Ishikawa (cell line): ENCODE data around the gene USB1.

Source experiments
- CEBPB ChIP-seq: IDR thresholded peaks from 2 replicates; pipeline ENCODE4 v1.6.1; 2012
- CREB1 ChIP-seq: IDR thresholded peaks from 2 replicates; pipeline ENCODE4 v1.6.1; 2012; ENCODE audit warnings: low read depth
- EGR1 ChIP-seq: IDR thresholded peaks from 2 replicates; pipeline ENCODE4 v1.6.1; 2012
- EP300 ChIP-seq: IDR thresholded peaks from 2 replicates; pipeline ENCODE4 v1.6.1; 2012; ENCODE audit warnings: borderline replicate concordance
- FOXM1 ChIP-seq: IDR thresholded peaks from 2 replicates; pipeline ENCODE4 v1.6.1; 2012; ENCODE audit warnings: low read depth, borderline replicate concordance
- NFIC ChIP-seq: IDR thresholded peaks from 2 replicates; pipeline ENCODE4 v1.6.1; 2012
- RAD21 ChIP-seq: IDR thresholded peaks from 2 replicates; pipeline ENCODE4 v1.6.1; 2012; ENCODE audit warnings: low read depth
- REST ChIP-seq: IDR thresholded peaks from 2 replicates; pipeline ENCODE4 v1.6.1; 2012; ENCODE audit warnings: low read depth, mild to moderate bottlenecking
- TAF1 ChIP-seq: IDR thresholded peaks from 2 replicates; pipeline ENCODE4 v1.6.1; 2012; ENCODE audit warnings: low read depth, mild to moderate bottlenecking
- TCF12 ChIP-seq: IDR thresholded peaks from 2 replicates; pipeline ENCODE4 v1.6.1; 2012; ENCODE audit warnings: low read depth
- TEAD4 ChIP-seq: IDR thresholded peaks from 2 replicates; pipeline ENCODE4 v1.6.1; 2012
- YY1 ChIP-seq: IDR thresholded peaks from 2 replicates; pipeline ENCODE4 v1.6.1; 2012; ENCODE audit warnings: low read depth
- ZBTB7A ChIP-seq: IDR thresholded peaks from 2 replicates; pipeline ENCODE4 v1.6.1; 2012; ENCODE audit warnings: low read depth
- TF ChIP-seq, protein P1 (sequence below): IDR thresholded peaks from 2 replicates; pipeline ENCODE4 v1.6.1; 2012
- TF ChIP-seq, protein P2 (sequence below): IDR thresholded peaks from 2 replicates; pipeline ENCODE4 v1.6.1; 2012

USB1 gene

GRCh38 chr16:58027916-58028455, 26.8 kb downstream of the USB1 start:
- TF ChIP-seq TCF12: no peak
- no peak for TF ChIP-seq CREB1
- no peak for TF ChIP-seq EP300
- TF ChIP-seq FOXM1: no peak

- TF ChIP-seq ZBTB7A: no peak
- TF ChIP-seq TEAD4: no peak
- no peak for TF ChIP-seq NFIC
- TF ChIP-seq TAF1: no peak
- no peak for TF ChIP-seq CREB1
- TF ChIP-seq RAD21: no peak
- no peak for TF ChIP-seq EP300
- TF ChIP-seq EGR1: no peak
- TF ChIP-seq YY1: no peak
- no peak for TF ChIP-seq REST
- TF ChIP-seq CEBPB: no peak
- no peak for TF ChIP-seq TCF12
- no peak for TF ChIP-seq FOXM1
- TF ChIP-seq, protein P1, sequence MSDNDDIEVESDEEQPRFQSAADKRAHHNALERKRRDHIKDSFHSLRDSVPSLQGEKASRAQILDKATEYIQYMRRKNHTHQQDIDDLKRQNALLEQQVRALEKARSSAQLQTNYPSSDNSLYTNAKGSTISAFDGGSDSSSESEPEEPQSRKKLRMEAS: no peak
- TF ChIP-seq, protein P2, sequence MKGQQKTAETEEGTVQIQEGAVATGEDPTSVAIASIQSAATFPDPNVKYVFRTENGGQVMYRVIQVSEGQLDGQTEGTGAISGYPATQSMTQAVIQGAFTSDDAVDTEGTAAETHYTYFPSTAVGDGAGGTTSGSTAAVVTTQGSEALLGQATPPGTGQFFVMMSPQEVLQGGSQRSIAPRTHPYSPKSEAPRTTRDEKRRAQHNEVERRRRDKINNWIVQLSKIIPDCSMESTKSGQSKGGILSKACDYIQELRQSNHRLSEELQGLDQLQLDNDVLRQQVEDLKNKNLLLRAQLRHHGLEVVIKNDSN: no peak
Measured at GRCh38 chr16:58028541-58029070, 27.4 kb downstream of the USB1 start.

DNA sequence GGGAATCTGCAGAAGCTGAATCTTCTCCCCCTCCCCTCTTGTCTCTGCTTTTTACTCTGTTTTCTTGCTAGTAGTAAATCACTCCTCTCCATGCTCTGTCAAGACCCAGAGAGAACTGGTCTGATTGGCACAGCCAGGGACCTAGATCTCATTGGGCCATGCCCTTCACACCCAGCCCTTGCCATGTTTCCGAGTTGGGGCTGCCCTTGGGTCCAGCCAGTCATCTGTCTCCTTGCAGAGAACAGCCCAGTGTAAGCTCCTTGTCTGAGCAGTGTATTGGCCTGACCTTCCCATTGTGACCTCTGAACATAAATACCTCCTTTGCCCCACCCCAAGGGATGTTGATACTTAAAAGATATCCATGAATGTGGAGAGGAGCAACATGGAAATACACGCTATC, 28.2 kb downstream of the USB1 start:
- TF ChIP-seq, protein P2: no peak
- TF ChIP-seq ZBTB7A (no peak), RAD21 (no peak), CEBPB (no peak), NFIC (no peak), TCF12 (no peak)

DNA sequence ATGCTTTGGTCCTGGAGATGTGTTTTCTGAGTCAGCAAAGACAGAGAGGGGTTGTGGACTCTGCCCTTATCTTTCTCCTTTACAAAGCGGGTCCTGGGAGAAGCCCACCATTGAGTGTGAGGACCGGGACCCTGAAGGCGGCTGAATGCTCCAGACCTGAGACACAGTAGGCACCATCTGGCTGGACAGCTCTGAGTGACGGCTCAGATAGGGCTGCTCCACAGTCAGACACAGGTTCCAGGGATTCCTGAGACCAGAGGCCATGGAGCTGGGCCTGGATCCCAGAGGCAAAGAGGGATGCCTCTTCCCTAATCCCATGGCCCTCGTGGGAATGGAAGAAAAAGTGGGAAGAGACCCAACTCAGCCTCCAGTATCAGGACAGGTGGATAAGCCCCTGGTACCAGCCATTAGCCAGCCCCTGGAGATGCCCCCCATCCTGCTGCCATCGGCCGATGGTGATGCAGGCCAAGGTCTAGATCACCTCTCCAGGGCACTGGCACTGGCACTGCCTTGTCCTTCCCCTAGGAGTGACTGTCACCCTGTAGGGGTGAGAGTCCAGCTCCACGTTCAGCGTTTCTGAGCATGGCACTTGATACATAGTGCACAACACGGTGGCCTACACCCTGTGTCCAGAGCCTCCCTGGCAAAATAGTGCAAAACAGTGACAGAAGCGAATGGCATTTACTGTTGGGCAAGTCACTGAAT, 29.1 kb downstream of the USB1 start:
- TF ChIP-seq CEBPB: no peak
- TF ChIP-seq NFIC: no peak
- TF ChIP-seq EGR1: no peak
- no peak for TF ChIP-seq CREB1
- no peak for TF ChIP-seq EP300
- TF ChIP-seq ZBTB7A: no peak
- no peak for TF ChIP-seq RAD21
- no peak for TF ChIP-seq REST
- TF ChIP-seq TEAD4: no peak
- no peak for TF ChIP-seq TAF1
- TF ChIP-seq YY1: no peak
- TF ChIP-seq TCF12: no peak
- no peak for TF ChIP-seq FOXM1
- TF ChIP-seq, protein P1: no peak
- TF ChIP-seq, protein P2: no peak

DNA sequence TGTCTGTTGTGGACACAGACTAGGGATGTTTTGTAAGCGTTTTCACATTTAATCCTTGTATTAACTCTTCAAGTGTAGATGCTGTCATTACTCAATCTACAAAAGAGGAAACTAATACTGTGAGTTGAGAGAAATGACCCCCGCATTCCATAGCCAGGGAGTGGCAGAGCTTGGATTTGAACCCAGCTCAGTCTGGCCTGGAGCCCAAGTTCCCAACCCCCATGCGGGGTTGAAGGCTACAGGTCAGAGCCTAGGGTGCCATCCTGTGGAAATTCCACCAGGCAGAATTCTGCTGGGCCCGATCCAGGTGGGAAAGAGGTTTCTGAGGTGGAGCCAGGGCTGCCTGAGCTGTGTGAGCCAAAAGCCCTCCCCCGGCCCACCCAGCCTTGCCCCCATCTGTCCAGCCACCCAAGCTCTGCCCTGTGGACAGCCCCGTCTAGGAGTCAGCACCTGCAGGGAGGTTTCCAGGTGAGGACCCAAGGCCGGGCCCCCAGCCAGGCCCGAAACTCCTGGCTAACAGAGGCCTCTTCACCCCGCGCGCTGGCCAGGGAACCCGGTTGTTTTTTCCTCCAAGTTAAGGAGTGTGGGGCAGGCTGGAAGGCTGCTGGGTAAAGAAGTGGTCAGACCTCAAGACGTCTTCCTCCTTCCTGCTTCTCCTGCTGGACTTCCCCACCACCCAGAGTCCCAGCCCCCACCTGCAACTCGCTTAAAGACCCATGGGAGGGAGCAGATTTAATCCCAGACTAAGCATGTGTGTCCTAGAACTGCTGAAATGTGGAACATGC, 30.0 kb downstream of the USB1 start:
- TF ChIP-seq, protein P1: no peak
- TF ChIP-seq EGR1 (no peak), CEBPB (no peak), REST (no peak)
